Fibroblast of lung (primary cell): ENCODE data around the gene OST4.

Source experiments
- EZH2 ChIP-seq: IDR thresholded peaks from 2 replicates; pipeline ENCODE4 v1.5.1; 2012; ENCODE audit warnings: low read length, control low read depth, mild to moderate bottlenecking; ENCODE audit errors: missing control alignments
- TF ChIP-seq, protein P1 (sequence below), 2 donors: IDR thresholded peaks in 1 of 2; conservative IDR thresholded peaks in 1 of 2; 1 replicate in 1 of 2; 2 replicates in 1 of 2; pipeline ENCODE4 v1.5.1; 2011 to 2012; ENCODE audit warnings: low read length in 2 of 2, control low read depth in 1 of 2, inconsistent platforms in 1 of 2, low read depth in 1 of 2, mild to moderate bottlenecking in 1 of 2

DNA sequence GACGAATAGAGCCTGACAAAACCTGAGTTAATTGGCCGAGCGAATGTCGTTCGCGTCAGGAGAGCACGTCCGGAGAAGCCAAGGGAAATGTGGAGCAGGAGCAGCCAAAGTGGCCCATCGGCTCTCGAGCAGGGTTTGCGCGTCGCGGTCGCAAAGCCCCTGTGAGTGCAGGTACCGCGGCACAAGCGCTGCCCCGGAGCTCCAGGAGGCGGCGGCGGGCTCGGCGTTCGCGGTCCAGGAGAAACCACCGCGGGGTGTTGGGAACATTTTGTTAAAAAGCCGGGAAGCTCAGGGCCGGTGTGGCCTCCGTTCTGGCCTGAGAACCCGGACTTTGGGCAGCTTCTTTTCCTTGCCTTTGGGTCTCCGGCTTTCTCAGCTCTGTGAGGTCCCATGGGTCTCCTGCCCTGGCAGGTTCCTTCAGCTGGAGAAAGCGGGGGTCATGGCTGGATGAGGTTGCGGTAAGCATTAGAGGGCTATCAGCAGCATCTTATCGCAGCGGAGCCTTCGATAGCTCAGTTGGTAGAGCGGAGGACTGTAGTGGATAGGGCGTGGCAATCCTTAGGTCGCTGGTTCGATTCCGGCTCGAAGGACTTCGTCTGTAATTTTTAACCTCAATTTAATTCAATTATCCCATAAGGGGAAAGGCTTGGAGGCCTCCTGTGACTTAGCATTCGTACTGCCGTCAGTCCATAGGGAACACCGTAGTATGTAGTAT, 21.0 kb downstream of the OST4 start:
- TF ChIP-seq, protein P1, sequence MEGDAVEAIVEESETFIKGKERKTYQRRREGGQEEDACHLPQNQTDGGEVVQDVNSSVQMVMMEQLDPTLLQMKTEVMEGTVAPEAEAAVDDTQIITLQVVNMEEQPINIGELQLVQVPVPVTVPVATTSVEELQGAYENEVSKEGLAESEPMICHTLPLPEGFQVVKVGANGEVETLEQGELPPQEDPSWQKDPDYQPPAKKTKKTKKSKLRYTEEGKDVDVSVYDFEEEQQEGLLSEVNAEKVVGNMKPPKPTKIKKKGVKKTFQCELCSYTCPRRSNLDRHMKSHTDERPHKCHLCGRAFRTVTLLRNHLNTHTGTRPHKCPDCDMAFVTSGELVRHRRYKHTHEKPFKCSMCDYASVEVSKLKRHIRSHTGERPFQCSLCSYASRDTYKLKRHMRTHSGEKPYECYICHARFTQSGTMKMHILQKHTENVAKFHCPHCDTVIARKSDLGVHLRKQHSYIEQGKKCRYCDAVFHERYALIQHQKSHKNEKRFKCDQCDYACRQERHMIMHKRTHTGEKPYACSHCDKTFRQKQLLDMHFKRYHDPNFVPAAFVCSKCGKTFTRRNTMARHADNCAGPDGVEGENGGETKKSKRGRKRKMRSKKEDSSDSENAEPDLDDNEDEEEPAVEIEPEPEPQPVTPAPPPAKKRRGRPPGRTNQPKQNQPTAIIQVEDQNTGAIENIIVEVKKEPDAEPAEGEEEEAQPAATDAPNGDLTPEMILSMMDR (conservative IDR thresholded peaks at IDR 0.05 in 1 of 2, IDR thresholded peaks at IDR 0.05 in 1 of 2; ENCODE audit: low read depth in 1 of 2, low read length in 2 of 2), result peak; percentile 37 to 40
- peak; percentile 49 for TF ChIP-seq EZH2
